IPS-18a (cell line): Measurements from ENCODE around the gene FAM120B.
A peak's percentile ranks its signal among the peaks of the same experiment; 100 is the strongest.
"Not testable (repeated sequence)": the region's sequence is repeated elsewhere in the genome, so short reads cannot be mapped to it uniquely, and the experiment has no call there.

ENCODE experiments used
- H3K27ac ChIP-seq: one replicate; pipeline ENCODE4 v1.5.1; 2013; ENCODE audit warnings: low read length
- H3K27me3 ChIP-seq: one replicate; pipeline ENCODE4 v1.6.1; 2013; ENCODE audit warnings: mild to moderate bottlenecking, low read length; ENCODE audit not compliant: control insufficient read depth, insufficient read depth
- H3K36me3 ChIP-seq: one replicate; pipeline ENCODE4 v1.6.1; 2013; ENCODE audit warnings: low read depth, low read length; ENCODE audit not compliant: control insufficient read depth
- H3K4me1 ChIP-seq: one replicate; pipeline ENCODE4 v1.6.1; 2013; ENCODE audit warnings: low read depth, low read length; ENCODE audit not compliant: control insufficient read depth
- H3K4me3 ChIP-seq: one replicate; pipeline ENCODE4 v1.5.1; 2013; ENCODE audit warnings: low read length
- H3K9ac ChIP-seq: one replicate; pipeline ENCODE4 v1.6.1; 2013; ENCODE audit warnings: mild to moderate bottlenecking, low read length, moderate library complexity
- H3K9me3 ChIP-seq: one replicate; pipeline ENCODE4 v1.6.1; 2013; ENCODE audit warnings: low read depth, low read length; ENCODE audit not compliant: control insufficient read depth

Gene FAM120B

GRCh38 chr6:170306324-170307079, at the start of gene FAM120B:
FAM120B (plus strand) TSS chr6:170306758; CDS start chr6:170317391, 10,633 bp downstream.
- Histone ChIP-seq H3K27ac (no peak within 1 kb of the TSS), H3K36me3 (no peaks in the 10 kb centered on the region), H3K4me1 (peaks cover 8% of the 10 kb centered on the region), H3K27me3 (peaks cover 35% of the 10 kb centered on the region), H3K4me3 (peak within 1 kb of the TSS; percentile 82), H3K9me3 (peaks cover 9% of the 10 kb centered on the region), H3K9ac (peak within 1 kb of the TSS; percentile 49)

GRCh38 chr6:170257376-170257775, 49.2 kb upstream of the FAM120B start:
- no peaks in the 10 kb centered on the region for H3K27me3 ChIP-seq

GRCh38 chr6:170258407-170258806, 48.2 kb upstream of the FAM120B start:
- Histone ChIP-seq H3K27me3 (no peaks in the 10 kb centered on the region), H3K9ac (no peak overlapping the region), H3K36me3 (no peaks in the 10 kb centered on the region), H3K27ac (no peak overlapping the region), H3K9me3 (no peaks in the 10 kb centered on the region), H3K4me1 (no peaks in the 10 kb centered on the region), H3K4me3 (no peak overlapping the region)

More at GRCh38 chr6:170257376-170257775, 49.2 kb upstream of the FAM120B start:
- Histone ChIP-seq H3K9ac (no peak overlapping the region), H3K4me3 (no peak overlapping the region), H3K27ac (no peak overlapping the region), H3K36me3 (no peaks in the 10 kb centered on the region), H3K9me3 (no peaks in the 10 kb centered on the region), H3K4me1 (no peaks in the 10 kb centered on the region)

- no peaks in the 10 kb centered on the region for H3K27me3 ChIP-seq
Measured at GRCh38 chr6:170259278-170259677, 47.3 kb upstream of the FAM120B start.

GRCh38 chr6:170260686-170261085, 45.9 kb upstream of the FAM120B start:
- Histone ChIP-seq H3K4me3 (no peak overlapping the region), H3K4me1 (peaks cover 1% of the 10 kb centered on the region), H3K9me3 (no peaks in the 10 kb centered on the region), H3K9ac (no peak overlapping the region), H3K36me3 (no peaks in the 10 kb centered on the region), H3K27me3 (no peaks in the 10 kb centered on the region), H3K27ac (no peak overlapping the region)

More at GRCh38 chr6:170259278-170259677, 47.3 kb upstream of the FAM120B start:
- Histone ChIP-seq H3K36me3 (no peaks in the 10 kb centered on the region), H3K9ac (no peak overlapping the region), H3K27ac (no peak overlapping the region), H3K4me1 (no peaks in the 10 kb centered on the region), H3K9me3 (no peaks in the 10 kb centered on the region), H3K4me3 (no peak overlapping the region)

- H3K27me3 ChIP-seq = no peaks in the 10 kb centered on the region
- H3K27ac ChIP-seq = no peak overlapping the region
- H3K4me3 ChIP-seq = no peak overlapping the region
- H3K9ac ChIP-seq = no peak overlapping the region
- H3K36me3 ChIP-seq = no peaks in the 10 kb centered on the region
- H3K4me1 ChIP-seq = peaks cover 9% of the 10 kb centered on the region
- no peaks in the 10 kb centered on the region for H3K9me3 ChIP-seq
Measured at GRCh38 chr6:170261643-170262488, 44.7 kb upstream of the FAM120B start.

GRCh38 chr6:170262489-170263088, 44.0 kb upstream of the FAM120B start:
- H3K9ac ChIP-seq = no peak overlapping the region

GRCh38 chr6:170263410-170263809, 43.1 kb upstream of the FAM120B start:
- H3K36me3 ChIP-seq = no peaks in the 10 kb centered on the region
- H3K9ac ChIP-seq = no peak overlapping the region
- H3K27ac ChIP-seq = no peak overlapping the region
- H3K4me3 ChIP-seq = no peak overlapping the region
- peaks cover 9% of the 10 kb centered on the region for H3K4me1 ChIP-seq
- no peaks in the 10 kb centered on the region for H3K9me3 ChIP-seq
- no peaks in the 10 kb centered on the region for H3K27me3 ChIP-seq

More at GRCh38 chr6:170262489-170263088, 44.0 kb upstream of the FAM120B start:
- H3K27ac ChIP-seq = no peak overlapping the region
- no peaks in the 10 kb centered on the region for H3K9me3 ChIP-seq
- H3K4me3 ChIP-seq = no peak overlapping the region
- peaks cover 9% of the 10 kb centered on the region for H3K4me1 ChIP-seq
- no peaks in the 10 kb centered on the region for H3K27me3 ChIP-seq
- no peaks in the 10 kb centered on the region for H3K36me3 ChIP-seq

GRCh38 chr6:170264086-170264485, 42.5 kb upstream of the FAM120B start:
- Histone ChIP-seq H3K4me1 (peaks cover 9% of the 10 kb centered on the region), H3K9ac (no peak overlapping the region), H3K36me3 (no peaks in the 10 kb centered on the region), H3K4me3 (no peak overlapping the region), H3K27me3 (no peaks in the 10 kb centered on the region), H3K9me3 (no peaks in the 10 kb centered on the region), H3K27ac (no peak overlapping the region)

GRCh38 chr6:170264644-170265043, 41.9 kb upstream of the FAM120B start:
- H3K4me1 ChIP-seq = peaks cover 11% of the 10 kb centered on the region
- H3K27ac ChIP-seq, H3K4me3 ChIP-seq, H3K9me3 ChIP-seq, H3K36me3 ChIP-seq, H3K9ac ChIP-seq, H3K27me3 ChIP-seq: not testable (repeated sequence)

GRCh38 chr6:170265655-170266054, 40.9 kb upstream of the FAM120B start:
- Histone ChIP-seq H3K4me1 (peaks cover 14% of the 10 kb centered on the region), H3K36me3 (no peaks in the 10 kb centered on the region), H3K27me3 (no peaks in the 10 kb centered on the region), H3K27ac (no peak overlapping the region), H3K9me3 (no peaks in the 10 kb centered on the region), H3K4me3 (no peak overlapping the region), H3K9ac (no peak overlapping the region)
